Peyer's patch (tissue), 4 donors: ENCODE data around the gene LRRFIP1. TPM values are rescaled to one million over a fixed set of nuclear protein-coding genes. Genes with fewer than 3 reads are reported as not detected.

Source experiments
- DNase-seq, 3 donors: peaks; one replicate each; pipeline ENCODE4 v3.0.0-alpha.2; 2017 to 2019
- H3K27ac ChIP-seq, 4 donors: fragments of 200-600 bp; sonication (generic); one replicate each; pipeline ENCODE4 v1.5.1; 2016 to 2019
- H3K27me3 ChIP-seq, 2 donors: fragments of 200-600 bp; sonication (generic); one replicate each; pipeline ENCODE4 v1.5.1; 2019
- H3K36me3 ChIP-seq, 3 donors: fragments of 200-600 bp; sonication (generic); one replicate each; pipeline ENCODE4 v1.5.1; 2016 to 2019
- H3K4me1 ChIP-seq, 4 donors: fragments of 200-600 bp; sonication (generic); one replicate each; pipeline ENCODE4 v1.5.1; 2016 to 2019
- H3K4me3 ChIP-seq, 4 donors: fragments of 200-600 bp; sonication (generic); 1 replicate in 3 of 4; 2 replicates in 1 of 4; pipeline ENCODE4 v1.5.1; 2016 to 2019; ENCODE audit warnings: mild to moderate bottlenecking in 1 of 4
- H3K9me3 ChIP-seq, 4 donors: fragments of 200-600 bp; sonication (generic); one replicate each; pipeline ENCODE4 v1.5.1; 2016 to 2019; ENCODE audit warnings: mild to moderate bottlenecking in 1 of 4
- POLR2A ChIP-seq, 2 donors: fragments of 450-650 bp; IDR thresholded peaks; one replicate each; pipeline ENCODE4 v1.5.1; 2017; ENCODE audit warnings: antibody characterized with exemption in 2 of 2, mild to moderate bottlenecking in 2 of 2, moderate library complexity in 2 of 2
- total RNA-seq, 4 donors: library from RNA; depleted of rRNA; stranded (reverse); fragments of >200 nt; gene quantifications; one replicate each; pipeline ENCODE4 v1.1.0, GENCODE V29; 2016
- TF ChIP-seq, protein P1 (sequence below), 6 experiments: fragments of 450-650 bp in 4 of 6; fragments of 200-600 bp in 2 of 6; sonication (generic) in 1 of 6; IDR thresholded peaks; one replicate each; pipeline ENCODE4 v1.5.1; 2017 to 2019; ENCODE audit warnings: antibody characterized with exemption in 6 of 6, mild to moderate bottlenecking in 3 of 6, moderate library complexity in 1 of 6

Gene LRRFIP1
- total RNA-seq, 4 donors from 2014 or later = 114 to 182 (median 135) TPM

GRCh38 chr2:237742614-237743013 is 115.2 kb downstream of the LRRFIP1 start:
- Histone ChIP-seq H3K27ac (peak overlapping the region in 3 of 4 donors; percentile 21 to 84 (median 50)), H3K4me3 (no peak overlapping the region), H3K4me1 (peaks cover 0 to 42% (median 1%) of the 10 kb centered on the region in 4 donors), H3K36me3 (peaks cover 0 to 16% (median 0%) of the 10 kb centered on the region in 3 donors), H3K9me3 (no peaks in the 10 kb centered on the region), H3K27me3 (no peaks in the 10 kb centered on the region)
- no peak for TF ChIP-seq POLR2A (IDR thresholded peaks at IDR 0.05)
- TF ChIP-seq, protein P1, sequence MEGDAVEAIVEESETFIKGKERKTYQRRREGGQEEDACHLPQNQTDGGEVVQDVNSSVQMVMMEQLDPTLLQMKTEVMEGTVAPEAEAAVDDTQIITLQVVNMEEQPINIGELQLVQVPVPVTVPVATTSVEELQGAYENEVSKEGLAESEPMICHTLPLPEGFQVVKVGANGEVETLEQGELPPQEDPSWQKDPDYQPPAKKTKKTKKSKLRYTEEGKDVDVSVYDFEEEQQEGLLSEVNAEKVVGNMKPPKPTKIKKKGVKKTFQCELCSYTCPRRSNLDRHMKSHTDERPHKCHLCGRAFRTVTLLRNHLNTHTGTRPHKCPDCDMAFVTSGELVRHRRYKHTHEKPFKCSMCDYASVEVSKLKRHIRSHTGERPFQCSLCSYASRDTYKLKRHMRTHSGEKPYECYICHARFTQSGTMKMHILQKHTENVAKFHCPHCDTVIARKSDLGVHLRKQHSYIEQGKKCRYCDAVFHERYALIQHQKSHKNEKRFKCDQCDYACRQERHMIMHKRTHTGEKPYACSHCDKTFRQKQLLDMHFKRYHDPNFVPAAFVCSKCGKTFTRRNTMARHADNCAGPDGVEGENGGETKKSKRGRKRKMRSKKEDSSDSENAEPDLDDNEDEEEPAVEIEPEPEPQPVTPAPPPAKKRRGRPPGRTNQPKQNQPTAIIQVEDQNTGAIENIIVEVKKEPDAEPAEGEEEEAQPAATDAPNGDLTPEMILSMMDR (IDR thresholded peaks at IDR 0.05) = no peak
- DNase-seq = peak in 1 of 3 donors; percentile 74

GRCh38 chr2:237743024-237743423 is 115.6 kb downstream of the LRRFIP1 start:
- Histone ChIP-seq H3K36me3 (peaks cover 0 to 18% (median 0%) of the 10 kb centered on the region in 3 donors), H3K4me1 (peaks cover 0 to 42% (median 1%) of the 10 kb centered on the region in 4 donors), H3K4me3 (no peak overlapping the region), H3K27ac (peak overlapping the region in 3 of 4 donors; percentile 21 to 84 (median 50)), H3K9me3 (no peaks in the 10 kb centered on the region), H3K27me3 (no peaks in the 10 kb centered on the region)
- TF ChIP-seq, protein P1 (IDR thresholded peaks at IDR 0.05) = no peak
- TF ChIP-seq POLR2A (IDR thresholded peaks at IDR 0.05) = no peak
- no peak for DNase-seq

DNA sequence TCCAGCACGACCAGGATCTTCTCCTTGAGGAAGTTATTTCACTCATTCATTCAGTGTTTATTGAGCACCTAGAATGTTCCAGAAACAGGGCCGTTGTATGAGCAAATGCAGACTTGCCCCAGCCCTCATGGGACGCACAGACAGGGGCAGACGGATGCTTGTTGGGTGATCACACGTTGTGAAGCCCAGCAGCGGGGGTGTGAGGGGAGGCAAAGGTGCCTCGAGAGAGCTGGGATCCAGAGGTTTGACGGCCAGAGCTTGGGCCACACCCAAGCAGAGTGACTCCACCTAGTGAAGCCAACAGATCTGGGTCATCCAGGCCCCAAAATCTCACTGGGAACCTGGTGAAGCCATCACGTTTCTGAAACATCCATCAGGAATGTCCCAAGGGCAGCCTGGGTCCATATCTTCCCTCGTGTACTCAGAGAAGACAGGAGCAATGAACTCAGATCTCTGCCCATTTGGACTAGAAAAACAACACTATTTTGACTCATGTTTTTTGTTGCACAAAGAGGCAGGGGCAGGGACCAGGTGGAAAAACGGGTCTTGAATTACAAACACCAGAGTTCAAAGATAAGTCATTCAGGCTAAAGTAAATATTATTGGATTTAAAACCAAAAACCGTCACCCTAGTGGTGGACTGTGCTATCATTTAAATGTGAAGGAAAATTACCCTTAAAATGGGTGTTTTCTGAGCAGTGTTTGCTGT is 116.3 kb downstream of the LRRFIP1 start:
- no peak for TF ChIP-seq POLR2A (IDR thresholded peaks at IDR 0.05)
- TF ChIP-seq, protein P1 (IDR thresholded peaks at IDR 0.05) = peak in 3 of 6 experiments; percentile 16 to 19 (median 17)
- Histone ChIP-seq H3K36me3 (peaks cover 0 to 19% (median 0%) of the 10 kb centered on the region in 3 donors), H3K27ac (peak overlapping the region in 2 of 4 donors; percentile 50 to 84), H3K4me3 (no peak overlapping the region), H3K9me3 (no peaks in the 10 kb centered on the region), H3K4me1 (peaks cover 0 to 42% (median 1%) of the 10 kb centered on the region in 4 donors), H3K27me3 (no peaks in the 10 kb centered on the region)
- no peak for DNase-seq

DNA sequence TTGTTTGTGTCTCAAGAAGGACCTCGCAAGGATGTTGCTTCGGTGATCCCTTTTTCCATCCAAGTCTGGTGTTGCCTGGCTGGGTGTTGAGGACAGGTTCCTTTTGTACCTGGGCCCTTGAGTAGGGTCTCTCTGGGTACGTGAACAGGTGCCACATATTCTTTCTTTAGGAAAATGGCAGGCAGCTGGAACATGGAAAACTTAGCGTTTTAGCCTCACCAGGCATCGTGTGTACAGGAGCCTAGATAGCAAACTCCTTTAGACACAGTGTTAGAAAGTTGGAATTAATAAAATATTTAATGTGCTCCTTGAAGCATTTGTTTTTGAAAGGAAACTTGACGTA is 116.9 kb downstream of the LRRFIP1 start:
- Histone ChIP-seq H3K9me3 (no peaks in the 10 kb centered on the region), H3K27ac (peak overlapping the region in 1 of 4 donors; percentile 50), H3K36me3 (peaks cover 0 to 24% (median 0%) of the 10 kb centered on the region in 3 donors), H3K4me3 (no peak overlapping the region), H3K27me3 (no peaks in the 10 kb centered on the region), H3K4me1 (peaks cover 0 to 42% (median 1%) of the 10 kb centered on the region in 4 donors)
- no peak for DNase-seq
- TF ChIP-seq POLR2A (IDR thresholded peaks at IDR 0.05) = no peak

DNA sequence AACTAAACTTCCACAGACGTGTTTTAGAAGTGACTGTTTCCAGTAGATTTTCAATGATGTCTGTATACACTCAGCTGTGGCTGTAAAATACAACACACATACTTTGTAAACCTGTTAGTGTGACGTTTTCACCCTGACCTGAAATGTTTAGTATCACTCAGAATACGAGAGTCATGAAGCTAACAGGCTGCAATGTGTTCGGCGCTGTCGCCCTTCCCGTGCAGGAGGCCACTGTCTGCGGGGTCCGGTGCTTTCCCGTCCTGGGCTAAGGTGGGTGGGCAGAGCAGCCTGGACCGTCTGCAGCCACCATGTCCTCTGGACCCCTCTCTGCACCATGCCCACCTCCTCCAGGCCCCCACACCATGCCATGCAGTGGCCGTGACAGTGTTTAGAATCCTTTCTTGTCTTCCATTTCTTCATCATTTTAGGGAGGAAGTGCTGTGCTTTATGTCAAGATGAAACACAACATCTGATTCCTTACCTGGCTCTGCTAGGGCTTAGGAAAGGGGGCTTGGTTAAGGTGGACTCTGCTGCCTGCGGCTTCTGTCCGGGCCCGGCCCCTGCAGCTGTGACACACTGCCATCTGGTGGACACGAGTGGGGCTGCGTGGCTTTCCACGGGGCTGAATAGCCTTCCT is 117.3 kb downstream of the LRRFIP1 start:
- peaks cover 0 to 29% (median 0%) of the 10 kb centered on the region in 3 donors for H3K36me3 ChIP-seq
- DNase-seq = peak; percentile 75 to 91 (median 87)
- no peak overlapping the region for H3K4me3 ChIP-seq
- peak in 1 of 2 donors; percentile 15 for TF ChIP-seq POLR2A (IDR thresholded peaks at IDR 0.05)
- TF ChIP-seq, protein P1 (IDR thresholded peaks at IDR 0.05) = peak; percentile 94 to 96 (median 96)
- H3K27ac ChIP-seq = peak overlapping the region in 2 of 4 donors; percentile 12 to 50
- H3K4me1 ChIP-seq = peaks cover 0 to 38% (median 1%) of the 10 kb centered on the region in 4 donors
- no peaks in the 10 kb centered on the region for H3K27me3 ChIP-seq
- no peaks in the 10 kb centered on the region for H3K9me3 ChIP-seq

DNA sequence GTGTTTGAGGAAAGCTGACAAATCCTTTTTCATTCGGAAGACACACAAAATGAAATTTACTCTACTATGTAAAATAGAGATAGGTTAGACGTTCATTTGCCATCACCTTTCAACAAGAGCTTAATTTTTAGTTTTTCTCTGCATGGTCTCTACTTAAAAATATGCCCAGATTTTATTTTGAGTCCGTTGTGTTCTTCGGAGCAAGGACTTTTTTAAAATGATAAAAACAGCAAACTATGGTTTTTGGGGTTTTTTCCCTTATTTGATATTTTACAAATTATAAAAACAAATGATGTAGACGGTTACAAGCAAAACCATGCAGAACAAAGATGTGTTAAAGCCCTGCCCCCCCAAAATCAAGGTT is 117.8 kb downstream of the LRRFIP1 start:
- Histone ChIP-seq H3K27ac (no peak overlapping the region), H3K4me3 (no peak overlapping the region), H3K9me3 (no peaks in the 10 kb centered on the region), H3K36me3 (peaks cover 0 to 33% (median 0%) of the 10 kb centered on the region in 3 donors), H3K27me3 (no peaks in the 10 kb centered on the region), H3K4me1 (peaks cover 0 to 34% (median 1%) of the 10 kb centered on the region in 4 donors)
- DNase-seq = no peak
- TF ChIP-seq POLR2A (IDR thresholded peaks at IDR 0.05) = no peak
- TF ChIP-seq, protein P1 (IDR thresholded peaks at IDR 0.05) = no peak
